Measurements from ENCODE around the gene MEIS3.
"Not testable (repeated sequence)": the region's sequence is repeated elsewhere in the genome, so short reads cannot be mapped to it uniquely, and the experiment has no call there.

MEIS3 gene

GRCh38 chr19:47370045-47370611 lies 49.2 kb downstream of the MEIS3 start:
- no peak overlapping the region for H3K27ac ChIP-seq (ENCODE audit: poor library complexity, severe bottlenecking)
- no peaks in the 10 kb centered on the region for H3K9me3 ChIP-seq (ENCODE audit: severe bottlenecking)
- H3K27me3 ChIP-seq (ENCODE audit: insufficient read depth, poor library complexity, severe bottlenecking): no peaks in the 10 kb centered on the region
- H3K36me3 ChIP-seq (ENCODE audit: low read depth): peaks cover 70% of the 10 kb centered on the region
- TF ChIP-seq CTCF (IDR thresholded peaks at IDR 0.05; ENCODE audit: poor library complexity, severe bottlenecking): no peak
- DNase-seq (ENCODE audit: low spot score) (no peak), ATAC-seq (ENCODE audit: low read depth) (0 out of 3 replicates have a peak, but pooled peaks have one; percentile 25)
- no peak overlapping the region for H3K4me3 ChIP-seq (ENCODE audit: severe bottlenecking)
- no peaks in the 10 kb centered on the region for H3K4me1 ChIP-seq (ENCODE audit: insufficient read depth, poor library complexity, severe bottlenecking)

- not testable (repeated sequence) for DNase-seq (ENCODE audit: low spot score); H3K4me3 ChIP-seq (ENCODE audit: severe bottlenecking); H3K4me1 ChIP-seq (ENCODE audit: insufficient read depth, poor library complexity, severe bottlenecking); H3K27ac ChIP-seq (ENCODE audit: poor library complexity, severe bottlenecking); ATAC-seq (ENCODE audit: low read depth); H3K27me3 ChIP-seq (ENCODE audit: insufficient read depth, poor library complexity, severe bottlenecking); H3K9me3 ChIP-seq (ENCODE audit: severe bottlenecking)
- H3K36me3 ChIP-seq (ENCODE audit: low read depth): peaks cover 77% of the 10 kb centered on the region
Measured at GRCh38 chr19:47365455-47365854, 53.9 kb downstream of the MEIS3 start.

- Histone ChIP-seq H3K36me3 (ENCODE audit: low read depth) (peaks cover 80% of the 10 kb centered on the region), H3K4me3 (ENCODE audit: severe bottlenecking) (no peak overlapping the region), H3K27ac (ENCODE audit: poor library complexity, severe bottlenecking) (no peak overlapping the region), H3K27me3 (ENCODE audit: insufficient read depth, poor library complexity, severe bottlenecking) (no peaks in the 10 kb centered on the region), H3K4me1 (ENCODE audit: insufficient read depth, poor library complexity, severe bottlenecking) (no peaks in the 10 kb centered on the region), H3K9me3 (ENCODE audit: severe bottlenecking) (no peaks in the 10 kb centered on the region)
- DNase-seq (ENCODE audit: low spot score) (no peak), ATAC-seq (ENCODE audit: low read depth) (no peak)
- no peak for TF ChIP-seq CTCF (IDR thresholded peaks at IDR 0.05; ENCODE audit: poor library complexity, severe bottlenecking)
Measured at GRCh38 chr19:47363758-47364531, 55.4 kb downstream of the MEIS3 start.

- no peak for DNase-seq (ENCODE audit: low spot score)
- H3K4me3 ChIP-seq (ENCODE audit: severe bottlenecking): no peak overlapping the region
- no peak for TF ChIP-seq CTCF (IDR thresholded peaks at IDR 0.05; ENCODE audit: poor library complexity, severe bottlenecking)
- ATAC-seq (ENCODE audit: low read depth): no peak
- H3K27me3 ChIP-seq (ENCODE audit: insufficient read depth, poor library complexity, severe bottlenecking): no peaks in the 10 kb centered on the region
- peaks cover 89% of the 10 kb centered on the region for H3K36me3 ChIP-seq (ENCODE audit: low read depth)
- no peaks in the 10 kb centered on the region for H3K4me1 ChIP-seq (ENCODE audit: insufficient read depth, poor library complexity, severe bottlenecking)
- H3K27ac ChIP-seq (ENCODE audit: poor library complexity, severe bottlenecking): no peak overlapping the region
- no peaks in the 10 kb centered on the region for H3K9me3 ChIP-seq (ENCODE audit: severe bottlenecking)
Measured at GRCh38 chr19:47362321-47362720, 57.0 kb downstream of the MEIS3 start.

GRCh38 chr19:47358936-47359335 lies 60.4 kb downstream of the MEIS3 start:
- DNase-seq (ENCODE audit: low spot score) (no peak), ATAC-seq (ENCODE audit: low read depth) (no peak)
- peaks cover 96% of the 10 kb centered on the region for H3K36me3 ChIP-seq (ENCODE audit: low read depth)
- TF ChIP-seq CTCF (IDR thresholded peaks at IDR 0.05; ENCODE audit: poor library complexity, severe bottlenecking): no peak
- no peaks in the 10 kb centered on the region for H3K4me1 ChIP-seq (ENCODE audit: insufficient read depth, poor library complexity, severe bottlenecking)
- no peak overlapping the region for H3K4me3 ChIP-seq (ENCODE audit: severe bottlenecking)
- H3K27me3 ChIP-seq (ENCODE audit: insufficient read depth, poor library complexity, severe bottlenecking): no peaks in the 10 kb centered on the region
- no peak overlapping the region for H3K27ac ChIP-seq (ENCODE audit: poor library complexity, severe bottlenecking)
- H3K9me3 ChIP-seq (ENCODE audit: severe bottlenecking): no peaks in the 10 kb centered on the region
